Urinary bladder (tissue), 4 donors: ENCODE measurements around the gene ANXA5. TPM values are rescaled to one million over a fixed set of nuclear protein-coding genes. Genes with fewer than 3 reads are reported as not detected.
A peak's percentile ranks its signal among the peaks of the same experiment; 100 is the strongest.

Source experiments
- DNase-seq: peaks from one replicate; pipeline ENCODE4 v3.0.0-alpha.2; 2015; ENCODE audit errors: extremely low spot score
- H3K27ac ChIP-seq: one replicate; pipeline ENCODE4 v1.5.1; 2013; ENCODE audit warnings: low read depth, mild to moderate bottlenecking, moderate library complexity
- H3K36me3 ChIP-seq: one replicate; pipeline ENCODE4 v1.6.1; 2013; ENCODE audit warnings: mild to moderate bottlenecking, moderate library complexity; ENCODE audit not compliant: insufficient read depth
- H3K4me1 ChIP-seq: one replicate; pipeline ENCODE4 v1.6.1; 2013; ENCODE audit warnings: mild to moderate bottlenecking, moderate library complexity; ENCODE audit not compliant: insufficient read depth
- H3K4me3 ChIP-seq: one replicate; pipeline ENCODE4 v1.5.1; 2013; ENCODE audit warnings: low read depth, low read length
- WGBS: extraction: QIAGEN DNeasy Blood & Tissue Kit; methylation state at CpG from one replicate; pipeline ENCODE4 v1.1.7; 2013; 5-methylcytosine and 5-hydroxymethylcytosine counted together
- polyA plus RNA-seq: library from polyadenylated mRNA; stranded (reverse); fragments of 200-250 nt; gene quantifications from one replicate; pipeline ENCODE4 v1.2.3, GENCODE V29; 2013
- total RNA-seq: library from RNA; depleted of rRNA; stranded (reverse); fragments of >200 nt; gene quantifications from one replicate; pipeline ENCODE4 v1.2.3, GENCODE V29; 2014
- donor health status: healthy with polysubstance abuse.
- donor health status: healthy.

The ANXA5 gene
- total and polyA plus RNA-seq, 2 donors, result 248 to 314 TPM

DNA sequence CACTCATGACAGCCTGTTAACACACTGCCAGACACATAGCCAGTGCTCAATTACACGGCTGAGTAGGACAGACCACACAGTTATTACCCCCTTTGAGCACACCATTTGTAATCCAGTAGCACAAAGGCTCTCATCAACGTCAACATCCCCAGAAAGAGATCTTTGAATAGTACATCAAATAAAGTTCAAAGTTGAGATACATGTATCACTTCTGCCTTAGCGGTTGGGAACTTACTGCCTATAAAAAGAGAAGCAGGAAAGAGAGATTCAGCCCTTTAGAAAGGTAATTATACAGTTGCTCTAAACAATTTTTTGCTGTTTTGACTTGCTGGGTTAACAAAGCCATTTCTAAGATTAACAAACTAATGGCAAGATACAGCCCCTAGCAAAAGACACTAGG lies 16.2 kb downstream of the ANXA5 start:
- 78% methylated on average over 3 of the region's 3 CpGs for WGBS
- Histone ChIP-seq H3K36me3 (no peaks in the 10 kb centered on the region), H3K4me1 (no peaks in the 10 kb centered on the region), H3K27ac (no peak overlapping the region), H3K4me3 (no peak overlapping the region)
- no peak for DNase-seq

- H3K4me1 ChIP-seq, result no peaks in the 10 kb centered on the region
- WGBS, result 86% methylated on average over 4 of the region's 4 CpGs
- no peak overlapping the region for H3K4me3 ChIP-seq
- no peak for DNase-seq
- no peaks in the 10 kb centered on the region for H3K36me3 ChIP-seq
- no peak overlapping the region for H3K27ac ChIP-seq
Observed at GRCh38 chr4:121679951-121680350, 16.8 kb downstream of the ANXA5 start.

DNA sequence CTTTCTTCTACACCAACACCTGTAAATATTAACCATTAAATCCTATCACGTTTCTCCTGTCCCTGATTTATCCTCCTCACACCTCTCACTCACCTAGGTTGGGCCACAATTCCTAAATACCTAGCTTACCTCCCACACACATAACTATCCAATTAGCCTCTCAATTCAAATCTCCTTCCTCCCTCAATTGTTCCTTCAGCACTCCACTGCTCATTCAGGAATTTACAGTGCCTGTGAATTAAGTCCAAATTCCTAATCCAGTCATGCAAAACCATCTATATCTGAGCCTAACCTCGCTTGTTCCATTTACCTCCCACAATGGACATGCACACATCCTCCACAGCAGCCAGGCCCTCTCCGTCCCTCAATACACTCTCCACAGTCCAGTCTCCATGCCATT lies 17.5 kb downstream of the ANXA5 start:
- 78% methylated on average over 3 of the region's 3 CpGs for WGBS
- H3K27ac ChIP-seq, result no peak overlapping the region
- H3K4me3 ChIP-seq, result no peak overlapping the region
- H3K4me1 ChIP-seq, result no peaks in the 10 kb centered on the region
- H3K36me3 ChIP-seq, result no peaks in the 10 kb centered on the region
- no peak for DNase-seq

GRCh38 chr4:121677524-121677923 lies 19.3 kb downstream of the ANXA5 start:
- Histone ChIP-seq H3K36me3 (no peaks in the 10 kb centered on the region), H3K4me1 (no peaks in the 10 kb centered on the region), H3K4me3 (no peak overlapping the region), H3K27ac (no peak overlapping the region)
- DNase-seq, result no peak
- 83% methylated on average over 1 of the region's 1 CpG for WGBS

GRCh38 chr4:121676345-121677075 lies 20.3 kb downstream of the ANXA5 start:
- WGBS, result 73% methylated on average over 6 of the region's 6 CpGs
- H3K4me3 ChIP-seq, result no peak overlapping the region
- no peaks in the 10 kb centered on the region for H3K4me1 ChIP-seq
- no peaks in the 10 kb centered on the region for H3K36me3 ChIP-seq
- DNase-seq, result no peak
- H3K27ac ChIP-seq, result no peak overlapping the region

DNA sequence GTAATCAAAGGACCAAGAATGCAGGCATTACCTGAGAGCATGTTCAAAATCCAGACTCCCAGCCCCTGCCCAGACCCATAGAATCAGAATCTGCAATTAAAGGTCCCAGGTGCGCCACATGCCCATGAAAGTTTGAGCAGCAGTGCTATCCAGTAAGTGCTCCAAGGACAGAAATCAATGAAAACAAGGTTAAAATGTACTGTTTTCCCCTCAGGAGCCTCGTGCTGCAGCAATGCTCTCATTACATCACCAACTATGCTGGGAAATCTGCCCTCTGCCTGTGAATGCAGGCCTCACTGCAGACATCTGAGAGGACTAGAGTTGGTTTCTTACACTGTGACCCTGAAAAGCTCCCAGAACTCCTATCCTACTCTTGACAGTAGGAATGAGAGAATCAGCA lies 21.1 kb downstream of the ANXA5 start:
- Histone ChIP-seq H3K4me3 (no peak overlapping the region), H3K4me1 (no peaks in the 10 kb centered on the region), H3K36me3 (no peaks in the 10 kb centered on the region), H3K27ac (no peak overlapping the region)
- no peak for DNase-seq
- WGBS, result 64% methylated on average over 2 of the region's 2 CpGs

GRCh38 chr4:121674696-121675095 lies 22.1 kb downstream of the ANXA5 start:
- Histone ChIP-seq H3K4me1 (no peaks in the 10 kb centered on the region), H3K4me3 (no peak overlapping the region), H3K36me3 (peaks cover 2% of the 10 kb centered on the region), H3K27ac (no peak overlapping the region)
- WGBS, result 61% methylated on average over 2 of the region's 2 CpGs
- no peak for DNase-seq

DNA sequence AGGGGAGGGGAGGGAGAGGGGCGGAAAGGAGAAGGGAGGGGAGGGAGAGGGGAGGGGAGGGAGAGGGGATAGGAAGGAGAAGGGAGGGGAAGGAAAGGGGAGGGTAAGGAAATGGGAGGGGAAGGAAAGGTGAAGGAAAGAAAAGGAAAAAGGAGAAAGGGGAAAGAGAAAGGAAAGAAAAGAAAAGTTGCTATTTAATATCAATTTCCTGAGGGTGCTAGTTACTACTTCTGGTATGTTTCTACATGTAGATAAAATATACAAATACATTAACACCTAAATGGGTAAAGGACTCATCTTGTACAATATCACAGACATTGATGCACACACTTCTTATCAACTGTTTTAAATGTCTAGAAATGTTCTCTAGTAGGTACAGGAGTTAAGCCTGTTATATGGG lies 22.6 kb downstream of the ANXA5 start:
- peaks cover 2% of the 10 kb centered on the region for H3K36me3 ChIP-seq
- no peak for DNase-seq
- 78% methylated on average over 1 of the region's 1 CpG for WGBS
- H3K4me3 ChIP-seq, result no peak overlapping the region
- no peaks in the 10 kb centered on the region for H3K4me1 ChIP-seq
- no peak overlapping the region for H3K27ac ChIP-seq

DNA sequence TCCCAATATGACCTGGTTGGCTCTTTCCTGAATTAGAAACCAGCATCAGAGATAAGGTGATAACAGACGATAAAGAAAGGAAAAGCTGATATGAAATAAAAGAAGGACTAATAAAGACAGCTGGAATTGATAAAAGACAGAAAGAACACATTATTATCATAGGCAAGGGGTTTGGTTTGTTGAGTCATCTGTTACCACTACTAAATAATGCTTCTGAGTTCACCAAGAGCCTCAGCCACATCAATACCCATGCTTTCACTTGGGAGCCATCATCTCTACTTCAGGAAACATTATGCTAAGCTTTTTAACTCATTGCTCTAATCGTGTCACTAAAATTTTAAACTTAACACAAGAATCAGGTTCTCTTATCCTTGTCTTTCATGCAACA lies 27.6 kb downstream of the ANXA5 start:
- no peak for DNase-seq
- no peak overlapping the region for H3K4me3 ChIP-seq
- H3K4me1 ChIP-seq, result no peaks in the 10 kb centered on the region
- WGBS, result 59% methylated on average over 2 of the region's 2 CpGs
- H3K36me3 ChIP-seq, result peaks cover 2% of the 10 kb centered on the region
- H3K27ac ChIP-seq, result no peak overlapping the region

DNA sequence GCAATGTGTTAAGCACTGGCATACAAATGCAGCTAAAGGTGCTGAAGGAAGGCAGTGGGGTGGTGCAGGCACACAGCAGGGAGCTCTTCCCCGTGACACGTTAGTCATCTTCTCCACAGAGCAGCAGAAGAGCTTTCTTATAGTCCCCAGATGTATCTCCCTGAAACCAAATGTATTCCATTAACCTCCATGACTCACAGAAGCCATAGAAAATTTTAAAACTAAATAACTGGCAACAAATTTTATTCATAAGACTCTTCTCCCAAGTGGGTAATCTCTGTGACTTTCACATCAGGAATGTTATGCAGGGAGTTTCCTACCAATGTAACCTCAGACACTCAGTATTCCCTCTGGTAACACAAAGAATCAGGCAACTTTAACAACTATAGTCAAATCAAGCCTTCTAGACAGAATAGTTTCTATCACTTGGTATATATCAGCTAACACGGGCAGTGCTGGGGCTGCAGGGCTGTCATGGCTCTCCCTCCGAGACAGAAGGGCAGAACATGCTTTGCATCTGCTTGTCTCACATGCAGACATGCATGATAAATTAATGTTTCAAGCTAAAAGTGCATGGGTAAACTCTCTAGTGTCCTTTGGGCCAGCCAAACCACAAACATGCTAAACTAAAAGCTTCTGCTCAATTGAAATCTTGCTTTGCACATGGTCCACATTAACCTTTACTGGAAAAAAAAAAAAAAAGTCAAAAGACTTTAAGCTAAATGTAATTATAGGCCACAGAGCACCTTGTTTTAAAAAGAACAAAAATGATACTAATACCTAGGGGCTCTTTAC lies 28.2 kb downstream of the ANXA5 start:
- DNase-seq, result no peak
- Histone ChIP-seq H3K4me3 (no peak overlapping the region), H3K27ac (peak overlapping the region; percentile 14), H3K4me1 (no peaks in the 10 kb centered on the region), H3K36me3 (peaks cover 2% of the 10 kb centered on the region)
- WGBS, result 64% methylated on average over 4 of the region's 4 CpGs

DNA sequence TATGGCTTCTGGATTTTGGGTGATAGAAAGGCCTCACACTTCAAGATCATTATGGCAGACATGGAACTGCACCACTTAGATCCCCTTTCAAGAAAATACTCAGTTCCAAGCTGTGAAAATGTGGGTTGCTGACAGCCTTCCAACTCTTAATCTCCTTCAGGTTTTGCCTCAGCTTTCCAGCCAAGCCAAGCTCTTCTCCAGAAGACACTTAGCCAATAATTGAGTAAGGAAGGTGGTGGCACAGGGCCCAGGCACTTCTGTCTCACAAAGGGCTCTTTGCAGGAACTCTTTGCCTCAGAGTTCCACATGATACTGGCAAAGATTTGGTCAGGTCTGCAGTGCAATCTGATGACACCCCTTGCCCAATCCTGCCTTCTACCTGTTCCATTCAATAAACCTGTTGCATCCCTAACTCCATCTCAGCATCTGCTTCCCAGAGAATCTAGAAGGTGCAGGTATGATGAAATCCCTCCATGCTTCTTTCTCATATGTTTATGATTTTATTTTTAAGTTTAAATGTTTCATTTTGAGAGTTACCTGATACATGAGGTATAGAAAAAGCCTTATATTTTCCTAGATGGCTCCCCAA lies 30.6 kb downstream of the ANXA5 start:
- DNase-seq, result no peak
- Histone ChIP-seq H3K4me1 (no peaks in the 10 kb centered on the region), H3K36me3 (peaks cover 2% of the 10 kb centered on the region)

DNA sequence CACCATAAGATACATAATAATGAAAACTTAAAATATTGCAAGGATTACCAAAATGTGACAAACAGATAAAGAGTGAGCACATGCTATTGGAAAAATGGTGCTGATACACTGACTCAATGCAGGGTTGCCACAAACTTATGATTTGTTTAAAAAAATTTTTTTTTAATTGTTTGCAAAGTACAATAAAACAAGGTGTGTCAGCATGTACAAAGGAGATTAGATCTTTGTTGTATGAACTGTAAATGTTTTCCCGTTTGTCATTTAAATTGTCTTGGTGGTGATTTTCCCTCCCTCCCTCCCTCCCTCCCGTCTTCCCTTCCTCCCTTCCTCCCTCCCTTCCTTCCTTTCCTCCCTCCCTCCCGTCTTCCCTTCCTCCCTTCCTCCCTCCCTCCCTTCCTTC lies 31.4 kb downstream of the ANXA5 start:
- Histone ChIP-seq H3K4me3 (no peak overlapping the region), H3K4me1 (no peaks in the 10 kb centered on the region), H3K27ac (no peak overlapping the region), H3K36me3 (peaks cover 2% of the 10 kb centered on the region)
- DNase-seq, result no peak
- 68% methylated on average over 3 of the region's 3 CpGs for WGBS

More for the DNA sequence above, 30.6 kb downstream of the ANXA5 start:
- no peak overlapping the region for H3K4me3 ChIP-seq
- no peak overlapping the region for H3K27ac ChIP-seq

DNA sequence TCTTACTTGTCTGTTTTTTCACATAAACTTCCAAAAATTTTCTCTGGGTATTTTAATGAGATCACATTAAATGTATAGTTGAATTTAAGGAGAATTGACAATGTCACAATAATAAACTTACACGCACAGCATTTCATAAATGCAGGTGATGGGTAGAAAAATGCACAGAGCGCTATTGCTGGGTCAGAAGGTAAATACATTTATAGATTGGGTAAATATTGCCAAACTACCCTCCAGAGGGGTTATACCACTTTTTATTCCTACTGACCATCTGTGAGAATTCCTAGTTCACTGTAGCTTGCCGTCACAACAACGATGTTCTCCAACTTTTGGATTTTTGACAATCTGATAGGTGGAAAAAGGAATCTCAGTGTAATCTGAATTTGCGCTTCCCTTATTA lies 34.6 kb downstream of the ANXA5 start:
- Histone ChIP-seq H3K27ac (no peak overlapping the region), H3K4me1 (no peaks in the 10 kb centered on the region), H3K4me3 (no peak overlapping the region), H3K36me3 (no peaks in the 10 kb centered on the region)
- no peak for DNase-seq
- 85% methylated on average over 5 of the region's 5 CpGs for WGBS
